OCI-LY1 (cell line): ENCODE measurements around the gene PTGDS.

Experiments
- CTCF ChIP-seq: fragments of 200-600 bp; sonication (generic), shearing (Covaris generic); IDR thresholded peaks from 2 replicates; pipeline ENCODE4 v1.5.1; 2017; ENCODE audit warnings: mild to moderate bottlenecking, antibody characterized with exemption, low read length, moderate library complexity, mixed read lengths
- EZH2 ChIP-seq: fragments of 200-600 bp; sonication (generic), shearing (Covaris generic); IDR thresholded peaks from 2 replicates; pipeline ENCODE4 v1.8.0; 2017; ENCODE audit warnings: borderline replicate concordance, mixed run types, mild to moderate bottlenecking, antibody characterized with exemption, low read length, moderate library complexity, mixed read lengths

GRCh38 chr9:137026828-137027227 lies 49.5 kb downstream of the PTGDS start:
- TF ChIP-seq CTCF (no peak), EZH2 (no peak)
